Activated CD8-positive, alpha-beta memory T cell treated with anti-CD3 and anti-CD28 coated beads for 48 hours (primary cell): ENCODE measurements around the gene TOMM20.
A peak's percentile ranks its signal among the peaks of the same experiment; 100 is the strongest.
"Not testable (repeated sequence)": the region's sequence is repeated elsewhere in the genome, so short reads cannot be mapped to it uniquely, and the experiment has no call there.

Experiments
- DNase-seq, 3 experiments: peaks; one replicate each; pipeline ENCODE4 v3.0.0-alpha.2; 2020; ENCODE audit warnings: low read depth in 2 of 3, low spot score in 2 of 3

Gene TOMM20

GRCh38 chr1:235128456-235129328 is at the start of gene TOMM20:
TSS of gene TOMM20 (minus strand) at chr1:235128837. CDS start at chr1:235128715, 122 bp downstream.
- DNase-seq, result peak; percentile 72 to 96 (median 85)

GRCh38 chr1:235176486-235176885 is 47.8 kb upstream of the TOMM20 start:
- no peak for DNase-seq

GRCh38 chr1:235169986-235170385 is 41.3 kb upstream of the TOMM20 start:
- DNase-seq, result no peak

- DNase-seq, result no peak
Observed at GRCh38 chr1:235168375-235168774, 39.7 kb upstream of the TOMM20 start.

GRCh38 chr1:235161685-235162327 is 33.2 kb upstream of the TOMM20 start:
- no peak for DNase-seq

- peak; percentile 80 to 82 (median 82) for DNase-seq
Observed at GRCh38 chr1:235160957-235161684, 32.5 kb upstream of the TOMM20 start, which contains the start of gene RBM34. TSS of gene RBM34 (minus strand) at chr1:235161250. CDS start at chr1:235161226, 24 bp downstream.

GRCh38 chr1:235160383-235160956 is 31.8 kb upstream of the TOMM20 start:
- DNase-seq, result peak in 1 of 3 experiments; percentile 11

GRCh38 chr1:235159930-235160329 is 31.3 kb upstream of the TOMM20 start:
- DNase-seq, result not testable (repeated sequence)

GRCh38 chr1:235159284-235159683 is 30.6 kb upstream of the TOMM20 start:
- DNase-seq, result not testable (repeated sequence)

GRCh38 chr1:235158680-235159079 is 30.0 kb upstream of the TOMM20 start:
- DNase-seq, result no peak

- no peak for DNase-seq
Observed at GRCh38 chr1:235157150-235157549, 28.5 kb upstream of the TOMM20 start.

- no peak for DNase-seq
Observed at GRCh38 chr1:235156740-235157139, 28.1 kb upstream of the TOMM20 start.

GRCh38 chr1:235156265-235156664 is 27.6 kb upstream of the TOMM20 start:
- DNase-seq, result no peak

GRCh38 chr1:235152235-235152634 is 23.6 kb upstream of the TOMM20 start:
- no peak for DNase-seq

GRCh38 chr1:235151033-235151432 is 22.4 kb upstream of the TOMM20 start:
- DNase-seq, result no peak

- no peak for DNase-seq
Observed at GRCh38 chr1:235149824-235150223, 21.2 kb upstream of the TOMM20 start.

GRCh38 chr1:235147269-235147668 is 18.6 kb upstream of the TOMM20 start:
- no peak for DNase-seq

GRCh38 chr1:235145639-235146038 is 17.0 kb upstream of the TOMM20 start:
- DNase-seq, result no peak

GRCh38 chr1:235142991-235143390 is 14.4 kb upstream of the TOMM20 start:
- DNase-seq, result no peak

GRCh38 chr1:235139315-235139714 is 10.7 kb upstream of the TOMM20 start:
- DNase-seq, result no peak

GRCh38 chr1:235138821-235139220 is 10.2 kb upstream of the TOMM20 start:
- DNase-seq, result no peak
